Stimulated activated memory B cell treated with anti-CD40 and anti-IgM and Interleukin-4, amounts not matched to agents 10 μg/mL and 1 μg/mL and 100 μg/mL, for 72 hours (primary cell): Measurements from ENCODE around the gene ZNF132.
"Not testable (repeated sequence)": the region's sequence is repeated elsewhere in the genome, so short reads cannot be mapped to it uniquely, and the experiment has no call there.

Source experiments
- ATAC-seq: fragments of 150-1000 bp; cut with Tn5 transposase; 2 replicates; pipeline ENCODE4 v1.10.0; 2021
- H3K27ac Mint-ChIP-seq: one replicate; pipeline ENCODE4 v1.8.0; 2022; ENCODE audit warnings: mild to moderate bottlenecking, mixed read lengths
- H3K27me3 Mint-ChIP-seq: one replicate; pipeline ENCODE4 v1.8.0; 2022; ENCODE audit warnings: mixed read lengths
- H3K36me3 Mint-ChIP-seq: one replicate; pipeline ENCODE4 v1.8.0; 2022; ENCODE audit warnings: mixed read lengths
- H3K4me1 Mint-ChIP-seq: one replicate; pipeline ENCODE4 v1.8.0; 2022; ENCODE audit warnings: mixed read lengths
- H3K4me3 Mint-ChIP-seq: one replicate; pipeline ENCODE4 v1.8.0; 2022; ENCODE audit warnings: mild to moderate bottlenecking, moderate library complexity, mixed read lengths
- H3K9me3 Mint-ChIP-seq: one replicate; pipeline ENCODE4 v1.8.0; 2022; ENCODE audit warnings: mixed read lengths

The ZNF132 gene

DNA sequence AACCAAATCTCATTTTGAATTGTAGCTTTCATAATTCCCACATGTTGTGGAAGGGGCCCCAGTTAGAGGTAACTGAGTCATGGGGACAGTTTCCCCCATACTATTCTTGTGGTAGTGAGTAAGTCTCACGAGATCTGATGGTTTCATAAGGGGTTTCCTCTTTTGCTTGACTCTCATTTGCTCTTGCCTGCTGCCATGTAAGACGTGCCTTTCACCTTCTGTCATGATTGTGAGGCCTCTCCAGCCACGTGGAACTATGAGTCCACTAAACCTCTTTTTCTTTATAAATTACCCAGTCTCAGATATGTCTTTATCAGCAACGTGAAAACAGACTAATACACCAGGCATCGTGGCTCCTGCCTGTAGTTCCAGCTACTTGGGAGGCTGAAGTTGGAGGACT, 10.0 kb upstream of the ZNF132 start:
- ATAC-seq: not testable (repeated sequence)

GRCh38 chr19:58448860-58449259, 8.9 kb upstream of the ZNF132 start:
- H3K27me3 Mint-ChIP-seq: peaks cover 23% of the 10 kb centered on the region
- H3K27ac Mint-ChIP-seq, H3K4me3 Mint-ChIP-seq, H3K9me3 Mint-ChIP-seq, ATAC-seq: not testable (repeated sequence)
- H3K36me3 Mint-ChIP-seq: peaks cover 14% of the 10 kb centered on the region
- peaks cover 26% of the 10 kb centered on the region for H3K4me1 Mint-ChIP-seq

More for the DNA sequence above, 10.0 kb upstream of the ZNF132 start:
- peaks cover 23% of the 10 kb centered on the region for H3K27me3 Mint-ChIP-seq
- not testable (repeated sequence) for H3K27ac Mint-ChIP-seq, H3K4me3 Mint-ChIP-seq, H3K9me3 Mint-ChIP-seq
- peaks cover 26% of the 10 kb centered on the region for H3K36me3 Mint-ChIP-seq
- H3K4me1 Mint-ChIP-seq: peaks cover 26% of the 10 kb centered on the region

- not testable (repeated sequence) for ATAC-seq, H3K4me3 Mint-ChIP-seq, H3K27ac Mint-ChIP-seq
- peaks cover 33% of the 10 kb centered on the region for H3K4me1 Mint-ChIP-seq
- H3K9me3 Mint-ChIP-seq: peaks cover 25% of the 10 kb centered on the region
- H3K27me3 Mint-ChIP-seq: peaks cover 17% of the 10 kb centered on the region
- peaks cover 40% of the 10 kb centered on the region for H3K36me3 Mint-ChIP-seq
Measured at GRCh38 chr19:58442986-58443385, 3.0 kb upstream of the ZNF132 start.

DNA sequence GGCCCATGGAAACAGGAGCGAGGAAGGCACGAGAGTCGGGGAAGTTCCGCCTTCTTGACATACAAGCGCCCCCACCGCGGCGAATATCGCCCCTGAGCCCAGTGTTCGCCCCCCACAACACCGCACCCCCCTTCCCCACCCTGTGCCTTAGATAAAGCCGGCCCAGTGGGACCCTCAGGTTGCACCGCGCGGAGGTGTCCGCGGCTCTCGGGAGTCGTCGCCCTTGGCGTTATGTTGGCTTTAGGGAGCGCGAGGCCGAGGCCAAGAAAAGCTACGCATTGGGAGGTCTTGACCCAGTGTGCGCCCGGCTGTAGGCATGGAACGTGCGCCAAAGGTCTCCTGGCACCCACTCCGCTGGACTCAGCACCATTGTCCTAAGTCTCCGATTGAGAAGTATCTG, 603 bp upstream of the ZNF132 start:
- Mint-ChIP-seq H3K36me3 (peaks cover 55% of the 10 kb centered on the region), H3K27me3 (no peaks in the 10 kb centered on the region), H3K27ac (peak overlapping the region; percentile 89), H3K4me1 (peaks cover 41% of the 10 kb centered on the region), H3K9me3 (peaks cover 36% of the 10 kb centered on the region), H3K4me3 (peak overlapping the region; percentile 96)
- ATAC-seq: no peak

GRCh38 chr19:58434217-58434616, 5.7 kb downstream of the ZNF132 start:
- H3K36me3 Mint-ChIP-seq: peaks cover 77% of the 10 kb centered on the region
- peaks cover 18% of the 10 kb centered on the region for H3K4me1 Mint-ChIP-seq
- no peak overlapping the region for H3K4me3 Mint-ChIP-seq
- H3K27me3 Mint-ChIP-seq: no peaks in the 10 kb centered on the region
- peaks cover 40% of the 10 kb centered on the region for H3K9me3 Mint-ChIP-seq
- ATAC-seq: no peak
- no peak overlapping the region for H3K27ac Mint-ChIP-seq

DNA sequence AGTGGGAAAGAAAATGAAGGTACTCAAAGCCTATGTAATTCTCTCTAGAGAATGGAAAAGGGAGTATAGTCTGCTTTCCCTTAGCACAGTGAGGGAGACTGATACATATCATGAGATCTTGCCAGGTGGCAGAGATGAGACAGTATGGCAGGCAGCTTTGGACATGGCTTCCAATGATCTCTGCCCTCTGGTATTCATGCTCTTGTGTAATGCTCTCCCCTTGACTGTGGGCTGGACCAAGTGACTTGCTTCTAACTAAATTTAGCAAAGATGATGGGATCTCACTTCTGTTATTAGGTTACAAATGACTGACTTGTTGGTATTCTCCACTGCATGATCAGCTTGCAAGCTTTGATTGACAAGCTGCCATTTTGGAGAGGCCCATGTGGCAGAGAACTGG, 10.2 kb downstream of the ZNF132 start:
- H3K27me3 Mint-ChIP-seq: no peaks in the 10 kb centered on the region
- no peaks in the 10 kb centered on the region for H3K4me1 Mint-ChIP-seq
- H3K4me3 Mint-ChIP-seq: no peak overlapping the region
- H3K36me3 Mint-ChIP-seq: peaks cover 39% of the 10 kb centered on the region
- no peak for ATAC-seq
- H3K9me3 Mint-ChIP-seq: peaks cover 26% of the 10 kb centered on the region
- no peak overlapping the region for H3K27ac Mint-ChIP-seq

GRCh38 chr19:58428617-58429016, 11.3 kb downstream of the ZNF132 start:
- Mint-ChIP-seq H3K9me3 (peaks cover 31% of the 10 kb centered on the region), H3K4me1 (no peaks in the 10 kb centered on the region), H3K27me3 (no peaks in the 10 kb centered on the region), H3K27ac (no peak overlapping the region), H3K36me3 (peaks cover 28% of the 10 kb centered on the region), H3K4me3 (no peak overlapping the region)
- no peak for ATAC-seq

GRCh38 chr19:58417071-58417470, 22.9 kb downstream of the ZNF132 start:
- no peak for ATAC-seq
- Mint-ChIP-seq H3K4me3 (no peak overlapping the region), H3K4me1 (no peaks in the 10 kb centered on the region), H3K36me3 (peaks cover 59% of the 10 kb centered on the region), H3K27ac (no peak overlapping the region), H3K9me3 (no peaks in the 10 kb centered on the region), H3K27me3 (no peaks in the 10 kb centered on the region)

- Mint-ChIP-seq H3K9me3 (no peaks in the 10 kb centered on the region), H3K27me3 (no peaks in the 10 kb centered on the region), H3K4me3 (no peak overlapping the region), H3K36me3 (peaks cover 56% of the 10 kb centered on the region), H3K27ac (no peak overlapping the region), H3K4me1 (no peaks in the 10 kb centered on the region)
- ATAC-seq: no peak
Measured at GRCh38 chr19:58416604-58417003, 23.3 kb downstream of the ZNF132 start.

DNA sequence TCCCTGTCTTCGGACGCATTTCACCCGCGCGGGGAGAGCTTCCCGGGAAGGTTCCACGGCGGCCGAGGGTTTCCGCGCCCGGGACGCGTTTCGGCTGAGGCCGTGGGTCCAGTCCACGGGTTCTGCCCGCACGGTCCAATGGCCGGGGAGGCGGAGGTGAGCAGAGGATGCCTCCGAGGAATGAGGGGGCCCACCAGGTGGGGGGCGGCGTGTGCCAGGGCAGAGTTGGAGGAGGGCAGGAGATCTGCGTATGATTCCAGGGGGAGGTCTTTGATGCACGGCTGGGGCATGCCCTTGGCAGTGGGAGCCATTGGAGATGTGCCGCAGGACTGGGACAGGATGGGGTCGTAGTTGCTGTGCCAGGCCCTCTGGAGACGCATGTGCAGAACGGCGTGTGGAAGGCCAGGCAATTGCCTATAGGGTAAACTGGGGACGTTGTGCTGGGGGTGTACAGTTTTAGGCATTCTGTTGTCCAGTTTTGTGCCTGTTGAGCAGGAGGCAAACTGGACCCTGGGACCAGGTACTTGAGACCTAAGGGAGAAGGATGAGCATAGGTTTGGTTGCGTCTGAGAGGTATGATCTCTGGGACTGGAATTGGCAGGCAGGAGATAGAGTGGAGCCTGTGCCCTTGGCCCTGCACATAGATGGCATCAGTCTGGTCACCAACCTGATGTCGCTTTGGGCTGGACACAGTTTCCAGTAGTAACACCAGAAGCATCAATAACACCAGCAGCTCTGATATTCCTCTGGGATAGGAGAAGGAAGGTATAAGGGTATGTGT, 30.8 kb downstream of the ZNF132 start:
- Mint-ChIP-seq H3K4me1 (peaks cover 42% of the 10 kb centered on the region), H3K36me3 (peaks cover 10% of the 10 kb centered on the region), H3K27ac (peak overlapping the region; percentile 87), H3K9me3 (no peaks in the 10 kb centered on the region), H3K27me3 (no peaks in the 10 kb centered on the region), H3K4me3 (peak overlapping the region; percentile 83)
- no peak for ATAC-seq

DNA sequence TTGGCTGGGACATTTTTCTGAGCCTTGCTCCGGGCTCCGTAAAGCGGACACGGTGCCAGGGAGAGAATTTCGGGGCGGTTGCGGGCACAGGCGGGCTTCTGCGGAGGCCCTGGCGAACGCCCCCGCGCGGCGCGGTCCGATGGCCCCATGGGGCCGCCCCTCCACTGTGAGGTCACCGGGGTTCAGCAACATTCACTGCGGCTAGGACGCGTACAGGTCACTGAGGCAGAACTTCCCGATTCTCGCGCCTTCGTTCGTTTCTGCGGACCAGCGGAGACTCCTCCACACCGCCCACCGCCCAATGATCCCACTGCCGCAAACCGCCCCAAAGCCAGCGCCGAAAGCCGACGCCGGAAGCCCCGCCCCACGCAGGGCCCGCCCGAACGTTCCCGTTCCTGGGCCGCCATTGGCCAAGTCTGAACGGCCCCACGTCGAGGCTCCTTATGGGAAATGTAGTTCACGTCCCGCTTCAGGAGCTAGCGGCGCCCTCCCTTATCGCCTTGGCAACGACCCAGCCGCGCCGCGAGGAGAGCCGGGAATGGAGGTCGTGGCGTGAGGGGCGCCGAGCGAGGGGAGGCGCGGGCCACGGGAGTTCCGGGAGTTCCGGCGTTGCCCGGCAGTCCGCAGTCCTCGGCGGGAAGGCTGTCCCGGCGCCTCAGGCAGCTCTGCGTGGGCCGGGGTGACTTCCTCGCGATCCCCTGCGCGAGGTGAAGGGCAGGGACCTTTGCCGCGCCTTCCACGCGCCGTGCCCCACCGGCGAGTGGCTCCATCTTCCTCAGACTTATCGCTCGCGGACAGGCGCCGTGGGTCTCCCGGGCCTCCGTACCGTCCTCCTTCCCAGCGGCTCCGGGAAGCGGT, 31.6 kb downstream of the ZNF132 start, which contains the start of gene ZNF584:
Gene ZNF584 (plus strand): TSS at position 498 of the 858 bp plus-strand sequence. CDS start 499 bp downstream, outside the sequence.
- H3K9me3 Mint-ChIP-seq: no peaks in the 10 kb centered on the region
- H3K27ac Mint-ChIP-seq: peak within 1 kb of the TSS; percentile 87
- H3K27me3 Mint-ChIP-seq: no peaks in the 10 kb centered on the region
- peaks cover 10% of the 10 kb centered on the region for H3K36me3 Mint-ChIP-seq
- H3K4me3 Mint-ChIP-seq: peak within 1 kb of the TSS; percentile 83
- peak; percentile 99 for ATAC-seq
- peaks cover 42% of the 10 kb centered on the region for H3K4me1 Mint-ChIP-seq

GRCh38 chr19:58407658-58408151, 32.2 kb downstream of the ZNF132 start:
- peaks cover 5% of the 10 kb centered on the region for H3K36me3 Mint-ChIP-seq
- H3K9me3 Mint-ChIP-seq: no peaks in the 10 kb centered on the region
- peak overlapping the region; percentile 87 for H3K27ac Mint-ChIP-seq
- no peaks in the 10 kb centered on the region for H3K27me3 Mint-ChIP-seq
- H3K4me1 Mint-ChIP-seq: peaks cover 42% of the 10 kb centered on the region
- H3K4me3 Mint-ChIP-seq: peak overlapping the region; percentile 83
- ATAC-seq: peak; percentile 32

DNA sequence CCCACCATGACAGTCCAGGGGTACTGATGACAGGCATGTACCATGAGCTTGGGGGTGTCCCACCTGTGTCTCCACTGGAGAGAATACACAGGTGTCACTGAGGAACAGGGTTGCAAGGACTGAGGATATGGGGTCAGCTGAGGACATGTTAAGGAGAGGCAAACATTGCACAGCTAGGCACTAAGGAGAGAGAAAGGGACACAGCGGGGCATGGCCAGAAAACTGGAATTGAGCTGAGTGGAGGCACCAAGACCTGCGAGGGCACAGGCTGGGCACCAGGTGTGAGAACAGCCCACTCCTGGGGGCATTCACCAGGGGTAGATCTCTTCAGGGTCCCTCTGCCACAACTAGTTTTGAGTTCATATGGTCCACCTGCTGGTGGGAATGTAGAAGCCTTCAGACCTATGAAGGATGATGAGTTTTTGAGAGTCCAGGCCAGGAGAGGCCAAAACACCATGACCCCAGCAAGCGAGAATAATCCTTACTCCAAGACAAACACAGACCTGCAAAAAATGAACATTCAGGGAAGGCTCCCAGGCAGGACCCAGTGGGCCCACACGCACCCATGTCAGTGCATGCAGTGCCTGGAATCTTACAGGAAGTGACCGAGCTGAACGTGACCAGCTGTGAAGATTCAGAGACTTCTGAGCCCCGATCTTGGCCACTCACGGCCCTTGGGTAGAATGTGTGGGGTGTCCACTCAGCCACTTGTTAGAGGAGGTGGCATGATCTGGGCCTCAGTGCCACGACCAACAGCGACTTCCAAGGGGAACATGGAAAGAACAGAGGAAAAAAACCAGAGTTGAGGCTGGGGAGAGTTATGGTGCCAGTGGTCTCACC, 32.9 kb downstream of the ZNF132 start:
- Mint-ChIP-seq H3K27me3 (no peaks in the 10 kb centered on the region), H3K4me1 (peaks cover 42% of the 10 kb centered on the region), H3K36me3 (no peaks in the 10 kb centered on the region), H3K27ac (peak overlapping the region; percentile 87), H3K9me3 (no peaks in the 10 kb centered on the region), H3K4me3 (peak overlapping the region; percentile 83)
- no peak for ATAC-seq

- not testable (repeated sequence) for H3K36me3 Mint-ChIP-seq, H3K4me3 Mint-ChIP-seq, H3K9me3 Mint-ChIP-seq, H3K27me3 Mint-ChIP-seq, ATAC-seq, H3K27ac Mint-ChIP-seq
- peaks cover 43% of the 10 kb centered on the region for H3K4me1 Mint-ChIP-seq
Measured at GRCh38 chr19:58403920-58404478, 36.0 kb downstream of the ZNF132 start.
